MM.1S (cell line): ENCODE measurements around the gene SART3.

ENCODE experiments used
- DNase-seq: peaks from one replicate; pipeline ENCODE4 v3.0.0-alpha.2; 2015
- H2AFZ ChIP-seq: fragments of 300-600 bp; sonication (generic); 2 replicates; pipeline ENCODE4 v1.6.0; 2016; ENCODE audit warnings: antibody characterized with exemption, low read length
- H3F3A ChIP-seq: fragments of 300-600 bp; sonication (generic); 2 replicates; pipeline ENCODE4 v1.6.1; 2016; ENCODE audit warnings: mild to moderate bottlenecking, antibody characterized with exemption, low read length, moderate library complexity, mixed read lengths; ENCODE audit not compliant: insufficient read depth
- H3K27ac ChIP-seq: fragments of 300-600 bp; sonication (generic); 2 replicates; pipeline ENCODE4 v1.5.1; 2016; ENCODE audit warnings: mild to moderate bottlenecking, low read length
- H3K27me3 ChIP-seq: fragments of 300-600 bp; sonication (generic); replicated peaks from 2 replicates; pipeline ENCODE4 v1.6.0; 2016; ENCODE audit warnings: low read length; ENCODE audit not compliant: insufficient read depth
- H3K36me3 ChIP-seq: fragments of 300-600 bp; sonication (generic); replicated peaks from 2 replicates; pipeline ENCODE4 v1.6.1; 2016; ENCODE audit warnings: mild to moderate bottlenecking, low read length, mixed read lengths; ENCODE audit not compliant: insufficient read depth
- H3K4me1 ChIP-seq: fragments of 300-600 bp; sonication (generic); 2 replicates; pipeline ENCODE4 v1.6.1; 2016; ENCODE audit warnings: low read length, mixed read lengths
- H3K4me2 ChIP-seq: fragments of 300-600 bp; sonication (generic); 2 replicates; pipeline ENCODE4 v1.6.0; 2016; ENCODE audit warnings: low read depth, low read length
- H3K4me3 ChIP-seq: fragments of 300-600 bp; sonication (generic); 2 replicates; pipeline ENCODE4 v1.5.1; 2016; ENCODE audit warnings: low read length, mixed read lengths
- H3K79me2 ChIP-seq: fragments of 300-600 bp; sonication (generic); 2 replicates; pipeline ENCODE4 v1.6.1; 2016; ENCODE audit warnings: mixed run types, low read length, mixed read lengths
- H3K9ac ChIP-seq: fragments of 300-600 bp; sonication (generic); 2 replicates; pipeline ENCODE4 v1.6.1; 2016; ENCODE audit warnings: low read length, mixed read lengths
- H3K9me2 ChIP-seq: fragments of 300-600 bp; sonication (generic); replicated peaks from 2 replicates; pipeline ENCODE4 v1.6.1; 2016; ENCODE audit warnings: mild to moderate bottlenecking, low read length, mixed read lengths; ENCODE audit not compliant: insufficient read depth
- H3K9me3 ChIP-seq: fragments of 300-600 bp; sonication (generic); replicated peaks from 2 replicates; pipeline ENCODE4 v1.6.1; 2016; ENCODE audit warnings: mild to moderate bottlenecking, low read length, mixed read lengths; ENCODE audit not compliant: insufficient read depth
- H4K20me1 ChIP-seq: fragments of 300-600 bp; sonication (generic); 2 replicates; pipeline ENCODE4 v1.6.1; 2016; ENCODE audit warnings: mild to moderate bottlenecking, low read length, moderate library complexity, mixed read lengths; ENCODE audit not compliant: insufficient read depth
- CTCF ChIP-seq: fragments of 300-600 bp; sonication (generic); IDR thresholded peaks from 2 replicates; pipeline ENCODE4 v1.5.1; 2016; ENCODE audit warnings: antibody characterized with exemption, low read length, mixed read lengths
- EZH2 ChIP-seq: fragments of 300-600 bp; sonication (generic); optimal IDR thresholded peaks from 2 replicates; pipeline ENCODE3; 2017; ENCODE audit warnings: low read depth, mild to moderate bottlenecking, antibody characterized with exemption, low read length, mixed read lengths
- EZH2phosphoT487 ChIP-seq: fragments of 300-600 bp; sonication (generic); IDR thresholded peaks from 2 replicates; pipeline ENCODE4 v1.6.1; 2018; ENCODE audit warnings: antibody characterized with exemption, low read length

Gene SART3

GRCh38 chr12:108566452-108566851 is 5.5 kb upstream of the SART3 start:
- H3K4me3 ChIP-seq = no peak overlapping the region

GRCh38 chr12:108565976-108566375 is 5.0 kb upstream of the SART3 start:
- Histone ChIP-seq H4K20me1 (no peaks in the 10 kb centered on the region), H3K27me3 (no peaks in the 10 kb centered on the region), H3K36me3 (no peaks in the 10 kb centered on the region; the same call in 1 of the 2 replicates), H3F3A (peaks cover 87% of the 10 kb centered on the region), H3K79me2 (peaks cover 53% of the 10 kb centered on the region), H3K9me2 (no peaks in the 10 kb centered on the region), H3K4me1 (peaks cover 70% of the 10 kb centered on the region), H2AFZ (no peak overlapping the region), H3K27ac (peak overlapping the region; percentile 100), H3K9me3 (no peaks in the 10 kb centered on the region), H3K9ac (peak overlapping the region; percentile 94), H3K4me2 (peak overlapping the region; percentile 24), H3K4me3 (no peak overlapping the region)
- peak; percentile 93 for DNase-seq
- no peak for TF ChIP-seq EZH2
- no peak for TF ChIP-seq EZH2phosphoT487
- TF ChIP-seq CTCF = no peak

More at GRCh38 chr12:108566452-108566851, 5.5 kb upstream of the SART3 start:
- no peaks in the 10 kb centered on the region; the same call in 1 of the 2 replicates for H3K36me3 ChIP-seq
- H3K9me2 ChIP-seq = no peaks in the 10 kb centered on the region
- H4K20me1 ChIP-seq = no peaks in the 10 kb centered on the region
- H3K4me2 ChIP-seq = peak overlapping the region; percentile 24
- H3K27ac ChIP-seq = peak overlapping the region; percentile 100
- H3F3A ChIP-seq = peaks cover 89% of the 10 kb centered on the region
- peaks cover 75% of the 10 kb centered on the region for H3K4me1 ChIP-seq
- no peaks in the 10 kb centered on the region for H3K9me3 ChIP-seq
- H3K9ac ChIP-seq = peak overlapping the region; percentile 94
- H3K27me3 ChIP-seq = no peaks in the 10 kb centered on the region
- no peak for DNase-seq
- no peak overlapping the region for H2AFZ ChIP-seq
- no peak for TF ChIP-seq EZH2
- no peak for TF ChIP-seq CTCF
- TF ChIP-seq EZH2phosphoT487 = no peak
- peaks cover 57% of the 10 kb centered on the region for H3K79me2 ChIP-seq

DNA sequence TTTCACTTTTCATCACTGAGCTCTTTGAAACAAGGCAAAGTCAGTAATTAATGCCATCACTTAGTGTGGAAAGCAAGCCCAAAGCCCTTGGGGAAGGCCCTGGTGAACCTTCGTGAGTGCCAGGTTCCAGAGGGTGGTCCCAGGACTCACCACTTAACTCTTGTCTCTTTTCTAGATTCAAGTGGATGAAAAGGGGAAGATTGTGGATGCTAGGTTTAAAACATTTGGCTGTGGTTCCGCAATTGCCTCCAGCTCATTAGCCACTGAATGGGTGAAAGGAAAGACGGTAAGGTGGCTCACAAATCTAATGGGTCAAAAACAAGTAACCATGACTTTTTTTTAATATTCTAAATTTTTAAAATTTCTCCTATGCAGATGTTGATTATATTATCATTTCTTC is 4.2 kb upstream of the SART3 start:
- peaks cover 82% of the 10 kb centered on the region for H3F3A ChIP-seq
- H3K36me3 ChIP-seq = no peaks in the 10 kb centered on the region; the same call in 1 of the 2 replicates
- no peaks in the 10 kb centered on the region for H3K27me3 ChIP-seq
- H3K4me1 ChIP-seq = peaks cover 62% of the 10 kb centered on the region
- peak overlapping the region; percentile 100 for H3K27ac ChIP-seq
- no peaks in the 10 kb centered on the region for H4K20me1 ChIP-seq
- peaks cover 56% of the 10 kb centered on the region for H3K79me2 ChIP-seq
- DNase-seq = no peak
- H2AFZ ChIP-seq = no peak overlapping the region
- no peak overlapping the region for H3K4me3 ChIP-seq
- peak overlapping the region; percentile 89; the same call in 1 of the 2 replicates for H3K4me2 ChIP-seq
- H3K9me2 ChIP-seq = no peaks in the 10 kb centered on the region
- TF ChIP-seq CTCF (no peak), EZH2 (no peak), EZH2phosphoT487 (no peak)
- peak overlapping the region; percentile 94 for H3K9ac ChIP-seq
- H3K9me3 ChIP-seq = no peaks in the 10 kb centered on the region
